GM23338 (cell line): ENCODE measurements around the gene MTFR1L. TPM values are rescaled to one million over a fixed set of nuclear protein-coding genes. Genes with fewer than 3 reads are reported as not detected.

Experiments
- ATAC-seq: fragments of 200-7000 bp; cut with Tn5 transposase; 3 replicates; pipeline ENCODE4 v1.9.1; 2020
- DNase-seq: peaks from one replicate; pipeline ENCODE4 v3.0.0-alpha.2; 2015; ENCODE audit warnings: low spot score
- H2AFZ ChIP-seq: fragments of 200-600 bp; sonication (generic); 2 replicates; pipeline ENCODE4 v1.8.0; 2016; ENCODE audit warnings: antibody characterized with exemption, mild to moderate bottlenecking, moderate library complexity
- H3F3A ChIP-seq: fragments of 200-600 bp; sonication (generic); replicated peaks from 2 replicates; pipeline ENCODE4 v1.8.0; 2017; ENCODE audit warnings: antibody characterized with exemption, mixed run types, low read depth
- H3K27ac ChIP-seq: fragments of 200-600 bp; sonication (generic); 2 replicates; pipeline ENCODE4 v1.6.1; 2016; ENCODE audit warnings: low read depth
- H3K27me3 ChIP-seq: fragments of 200-600 bp; sonication (generic); 2 replicates; pipeline ENCODE4 v1.8.0; 2016; ENCODE audit warnings: mild to moderate bottlenecking, mixed run types, moderate library complexity; ENCODE audit not compliant: insufficient read depth
- H3K36me3 ChIP-seq: fragments of 200-600 bp; sonication (generic); 2 replicates; pipeline ENCODE4 v1.8.0; 2016; ENCODE audit warnings: mild to moderate bottlenecking; ENCODE audit not compliant: insufficient read depth
- H3K4me1 ChIP-seq: fragments of 200-600 bp; sonication (generic); 2 replicates; pipeline ENCODE4 v1.8.0; 2016; ENCODE audit warnings: mild to moderate bottlenecking, moderate library complexity; ENCODE audit not compliant: insufficient read depth
- H3K4me2 ChIP-seq: fragments of 200-600 bp; sonication (generic); 2 replicates; pipeline ENCODE4 v1.7.1; 2017; ENCODE audit warnings: mixed run types
- H3K4me3 ChIP-seq: fragments of 200-600 bp; sonication (generic); 2 replicates; pipeline ENCODE4 v1.6.1; 2016; ENCODE audit warnings: mixed run types
- H3K79me2 ChIP-seq: fragments of 200-600 bp; sonication (generic); replicated peaks from 2 replicates; pipeline ENCODE4 v1.8.0; 2017; ENCODE audit warnings: mild to moderate bottlenecking; ENCODE audit not compliant: insufficient read depth
- H3K9me2 ChIP-seq: fragments of 200-600 bp; sonication (generic); 2 replicates; pipeline ENCODE4 v1.8.0; 2017; ENCODE audit not compliant: insufficient read depth
- H4K20me1 ChIP-seq: fragments of 200-600 bp; sonication (generic); replicated peaks from 2 replicates; pipeline ENCODE4 v1.8.0; 2017; ENCODE audit warnings: mild to moderate bottlenecking; ENCODE audit not compliant: insufficient read depth
- H3K27ac Mint-ChIP-seq: 2 replicates; pipeline ENCODE4 v1.8.0; 2020; ENCODE audit warnings: inconsistent platforms, mild to moderate bottlenecking, moderate library complexity, mixed read lengths
- H3K27me3 Mint-ChIP-seq: 3 replicates; pipeline ENCODE4 v1.8.0; 2022; ENCODE audit warnings: low read depth, mild to moderate bottlenecking, moderate library complexity, mixed read lengths, inconsistent platforms; ENCODE audit not compliant: insufficient read depth, poor library complexity
- H3K36me3 Mint-ChIP-seq: 3 replicates; pipeline ENCODE4 v1.8.0; 2021; ENCODE audit warnings: low read depth, mild to moderate bottlenecking, inconsistent platforms, moderate library complexity, mixed read lengths
- H3K4me1 Mint-ChIP-seq: 3 replicates; pipeline ENCODE4 v1.8.0; 2020; ENCODE audit warnings: mild to moderate bottlenecking, inconsistent platforms, mixed read lengths
- H3K4me3 Mint-ChIP-seq: 3 replicates; pipeline ENCODE4 v1.8.0; 2021; ENCODE audit warnings: moderate library complexity, mild to moderate bottlenecking, inconsistent platforms, mixed read lengths
- H3K9me3 Mint-ChIP-seq: 3 replicates; pipeline ENCODE4 v1.8.0; 2020; ENCODE audit warnings: moderate library complexity, mild to moderate bottlenecking, inconsistent platforms, mixed read lengths
- CTCF ChIP-seq, 2 experiments: fragments of 200-600 bp in 1 of 2; sonication (generic) in 1 of 2; conservative IDR thresholded peaks; 2 replicates each; pipeline versions ENCODE4 v1.5.1 to v1.6.1; 2016 to 2017; ENCODE audit warnings: antibody characterized with exemption in 2 of 2, low read depth in 2 of 2, mild to moderate bottlenecking in 2 of 2, moderate library complexity in 1 of 2
- ETS1 ChIP-seq: IDR thresholded peaks from 2 replicates; pipeline ENCODE4 v1.6.1; 2016; ENCODE audit warnings: antibody characterized with exemption
- EZH2 ChIP-seq: fragments of 200-600 bp; sonication (generic); IDR thresholded peaks from one replicate; pipeline ENCODE4 v1.8.0; 2017; ENCODE audit warnings: antibody characterized with exemption, mild to moderate bottlenecking, low read depth; ENCODE audit not compliant: unreplicated experiment
- NANOG ChIP-seq: IDR thresholded peaks from 2 replicates; pipeline ENCODE4 v1.6.1; 2016; ENCODE audit warnings: antibody characterized with exemption, borderline replicate concordance
- POLR2AphosphoS5 ChIP-seq: IDR thresholded peaks from 2 replicates; pipeline ENCODE4 v1.6.1; 2016; ENCODE audit warnings: antibody characterized with exemption, low read depth
- REST ChIP-seq: IDR thresholded peaks from one replicate; pipeline ENCODE4 v1.6.1; 2018; ENCODE audit warnings: antibody characterized with exemption; ENCODE audit not compliant: unreplicated experiment
- STAT1 ChIP-seq: IDR thresholded peaks from one replicate; pipeline ENCODE4 v1.6.1; 2016; ENCODE audit warnings: antibody characterized with exemption; ENCODE audit not compliant: unreplicated experiment
- ZNF114 ChIP-seq: fragments of 250-450 bp; sonication (Bioruptor Pico); IDR thresholded peaks from 2 replicates; pipeline ENCODE4 v1.5.0; 2020; ENCODE audit warnings: mild to moderate bottlenecking, moderate library complexity
- ZNF331 ChIP-seq: fragments of 250-450 bp; sonication (Bioruptor Pico); IDR thresholded peaks from 2 replicates; pipeline ENCODE4 v1.5.0; 2020; ENCODE audit warnings: low read depth, mild to moderate bottlenecking, moderate library complexity
- ZNF462 ChIP-seq: fragments of 250-450 bp; sonication (Bioruptor Pico); IDR thresholded peaks from 2 replicates; pipeline ENCODE4 v1.5.0; 2020; ENCODE audit warnings: mild to moderate bottlenecking, moderate library complexity
- polyA plus RNA-seq: library from polyadenylated mRNA; unstranded; fragments of >200 nt; fragmentation: Nextera tagmentation; extraction: Ambion mirVana; gene quantifications from 2 replicates; pipeline ENCODE4 v1.2.1, GENCODE V29; 2016
- total RNA-seq: library from RNA; depleted of rRNA; stranded (reverse); fragments of >200 nt; shearing (Covaris generic); gene quantifications from 2 replicates; pipeline ENCODE4 v1.2.3, GENCODE V29; 2014

The MTFR1L gene
- total and polyA plus RNA-seq, 2 experiments from 2014 or later = 14.8 to 22.7 TPM

GRCh38 chr1:25874209-25874608 lies 54.5 kb downstream of the MTFR1L start (continued):
- TF ChIP-seq STAT1 (no peak), ZNF114 (CRISPR knock-in tag) (no peak), ETS1 (no peak), EZH2 (no peak), ZNF331 (no peak), POLR2AphosphoS5 (no peak)

- H3K27me3 Mint-ChIP-seq = peaks cover 5% of the 10 kb centered on the region
- H3K79me2 ChIP-seq = no peaks in the 10 kb centered on the region
- H3K36me3 Mint-ChIP-seq = no peaks in the 10 kb centered on the region
- peak overlapping the region; percentile 78; the same call in 1 of the 2 replicates for H2AFZ ChIP-seq
- peak overlapping the region; percentile 88 for H3K4me3 Mint-ChIP-seq
- no peak overlapping the region for H3K27ac ChIP-seq
- peaks cover 17% of the 10 kb centered on the region for H3K27me3 ChIP-seq
- peak overlapping the region; percentile 76 for H3K4me3 ChIP-seq
- peak overlapping the region; percentile 76 for H3K4me2 ChIP-seq
- H3K4me1 Mint-ChIP-seq = peaks cover 20% of the 10 kb centered on the region
- no peaks in the 10 kb centered on the region for H4K20me1 ChIP-seq
- H3K27ac Mint-ChIP-seq = no peak overlapping the region
- no peaks in the 10 kb centered on the region for H3K36me3 ChIP-seq
- no peak for DNase-seq
- 0 out of 2 replicates have a peak, but pooled peaks cover 3% of the 10 kb centered on the region for H3F3A ChIP-seq
- H3K4me1 ChIP-seq = peaks cover 18% of the 10 kb centered on the region
- ATAC-seq = peak; percentile 9; the same call in 1 of the 3 replicates
- H3K9me2 ChIP-seq = no peaks in the 10 kb centered on the region
- H3K9me3 Mint-ChIP-seq = no peaks in the 10 kb centered on the region; the same call in 2 of the 3 replicates
- no peak for TF ChIP-seq POLR2AphosphoS5
- TF ChIP-seq STAT1 = no peak
- TF ChIP-seq ZNF331 = no peak
- TF ChIP-seq EZH2 = no peak
- no peak for TF ChIP-seq ZNF114 (CRISPR knock-in tag)
- no peak for TF ChIP-seq REST
- no peak for TF ChIP-seq NANOG
- TF ChIP-seq ETS1 = no peak
- TF ChIP-seq ZNF462 = no peak
- no peak for TF ChIP-seq CTCF (conservative IDR thresholded peaks at IDR 0.05; ENCODE audit: low read depth in 2 of 2)
These were observed 54.9 kb downstream of the MTFR1L start for GRCh38 chr1:25874635-25875153.
